Measurements from ENCODE around the gene WDR76. TPM values are rescaled to one million over a fixed set of nuclear protein-coding genes. Genes with fewer than 3 reads are reported as not detected.

The WDR76 gene
- total RNA-seq, 1 experiment from 2014 or later, result 29.6 TPM

DNA sequence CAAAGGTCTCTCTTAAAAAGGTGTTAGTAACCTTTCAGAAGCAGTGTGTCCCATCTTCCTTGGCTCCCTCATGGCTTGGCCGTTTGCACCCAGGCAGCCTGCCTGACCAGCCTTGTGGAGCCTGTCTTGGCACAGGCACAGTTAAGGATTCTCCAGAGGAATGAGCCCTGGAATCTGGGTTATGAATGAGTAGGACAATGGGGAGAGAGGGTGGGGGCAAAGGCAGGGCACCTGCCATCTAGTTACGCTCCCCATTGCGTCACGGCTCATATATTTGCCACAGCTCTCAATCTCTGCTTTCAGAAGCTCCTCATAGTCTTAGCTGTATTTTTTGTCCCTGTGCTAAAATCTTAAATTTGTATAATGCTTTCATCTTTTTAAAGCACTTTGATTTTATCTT, 50.6 kb downstream of the WDR76 start:
- Histone ChIP-seq H3K79me2 (ENCODE audit: insufficient read depth, low read length) (no peaks in the 10 kb centered on the region), H4K20me1 (ENCODE audit: control insufficient read depth, insufficient read depth, insufficient read length) (no peaks in the 10 kb centered on the region), H3K23me2 (ENCODE audit: insufficient read length, low read depth, low read length, poor library complexity, severe bottlenecking) (no peaks in the 10 kb centered on the region), H3K27ac (ENCODE audit: insufficient read length, low read depth, low read length) (no peak overlapping the region), H3K79me1 (ENCODE audit: insufficient read depth, low read depth, low read length, poor library complexity, severe bottlenecking) (no peaks in the 10 kb centered on the region), H2BK12ac (ENCODE audit: insufficient read length, low read depth, low read length) (no peak overlapping the region), H3K27me3 (ENCODE audit: insufficient read depth, low read length) (no peaks in the 10 kb centered on the region), H2AFZ (ENCODE audit: low read length) (no peak overlapping the region), H2BK20ac (ENCODE audit: low read depth, low read length, poor library complexity, severe bottlenecking) (no peak overlapping the region), H3K4me2 (ENCODE audit: insufficient read depth, insufficient read length, low read length) (no peak overlapping the region), H2BK120ac (ENCODE audit: low read depth, low read length, poor library complexity, severe bottlenecking) (no peak overlapping the region), H4K8ac (replicated peaks; ENCODE audit: insufficient read length, low read depth, low read length) (no peak overlapping the region), H3T11ph (ENCODE audit: low read length) (no peak overlapping the region), H3K14ac (ENCODE audit: insufficient read depth, low read length) (no peak overlapping the region), H3K56ac (ENCODE audit: insufficient read length, low read depth, low read length) (no peak overlapping the region), H2AK5ac (ENCODE audit: insufficient read length, low read length) (no peak overlapping the region), H3K4ac (ENCODE audit: low read depth, low read length) (no peak overlapping the region), H3K9me3 (ENCODE audit: control insufficient read depth, low read depth, low read length) (no peaks in the 10 kb centered on the region), H2BK5ac (ENCODE audit: insufficient read length, low read length) (no peak overlapping the region), H3K4me1 (ENCODE audit: insufficient read depth, low read length) (peaks cover 6% of the 10 kb centered on the region; the same call in 1 of the 2 replicates), H2BK15ac (ENCODE audit: low read depth, low read length) (no peak overlapping the region), H3K23ac (ENCODE audit: insufficient read length, low read depth, low read length) (no peak overlapping the region), H4K91ac (ENCODE audit: insufficient read length, low read depth, low read length) (no peak overlapping the region), H3K9ac (ENCODE audit: extremely low read depth, insufficient read length, low read length) (no peak overlapping the region), H3K18ac (ENCODE audit: insufficient read length, low read depth, low read length) (no peak overlapping the region), H4K5ac (ENCODE audit: insufficient read length, low read depth, low read length) (no peak overlapping the region)
- H3K4me3 Mint-ChIP-seq, result no peak overlapping the region
- WGBS (ENCODE audit: extremely low coverage, insufficient read length, low lambda C conversion rate), result no CpG with 5 or more reads among the region's 4 CpGs
- H3K36me3 Mint-ChIP-seq (ENCODE audit: insufficient read depth in 1 of 3, low read depth in 3 of 3), result peaks cover 8 to 40% (median 16%) of the 10 kb centered on the region in 3 experiments; a peak in 6 of 7 replicates
- no peaks in the 10 kb centered on the region for H3K9me3 Mint-ChIP-seq
- TF ChIP-seq, protein P1, sequence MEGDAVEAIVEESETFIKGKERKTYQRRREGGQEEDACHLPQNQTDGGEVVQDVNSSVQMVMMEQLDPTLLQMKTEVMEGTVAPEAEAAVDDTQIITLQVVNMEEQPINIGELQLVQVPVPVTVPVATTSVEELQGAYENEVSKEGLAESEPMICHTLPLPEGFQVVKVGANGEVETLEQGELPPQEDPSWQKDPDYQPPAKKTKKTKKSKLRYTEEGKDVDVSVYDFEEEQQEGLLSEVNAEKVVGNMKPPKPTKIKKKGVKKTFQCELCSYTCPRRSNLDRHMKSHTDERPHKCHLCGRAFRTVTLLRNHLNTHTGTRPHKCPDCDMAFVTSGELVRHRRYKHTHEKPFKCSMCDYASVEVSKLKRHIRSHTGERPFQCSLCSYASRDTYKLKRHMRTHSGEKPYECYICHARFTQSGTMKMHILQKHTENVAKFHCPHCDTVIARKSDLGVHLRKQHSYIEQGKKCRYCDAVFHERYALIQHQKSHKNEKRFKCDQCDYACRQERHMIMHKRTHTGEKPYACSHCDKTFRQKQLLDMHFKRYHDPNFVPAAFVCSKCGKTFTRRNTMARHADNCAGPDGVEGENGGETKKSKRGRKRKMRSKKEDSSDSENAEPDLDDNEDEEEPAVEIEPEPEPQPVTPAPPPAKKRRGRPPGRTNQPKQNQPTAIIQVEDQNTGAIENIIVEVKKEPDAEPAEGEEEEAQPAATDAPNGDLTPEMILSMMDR (conservative IDR thresholded peaks at IDR 0.05), result no peak
- H3K27ac Mint-ChIP-seq, result peak overlapping the region in 1 of 3 experiments; percentile 85; a peak in 1 of 7 replicates
- peaks cover 17 to 20% of the 10 kb centered on the region in 2 experiments for H3K4me1 Mint-ChIP-seq
- no peaks in the 10 kb centered on the region for H3K27me3 Mint-ChIP-seq (ENCODE audit: low read depth)
- no peak for DNase-seq
